Kidney (tissue), 14 donors: ENCODE results near the gene SKOR1. TPM values are rescaled to one million over a fixed set of nuclear protein-coding genes. Genes with fewer than 3 reads are reported as not detected.

Experiments
- DNase-seq, 5 donors: peaks; one replicate each; pipeline ENCODE4 v3.0.0-alpha.2; 2013 to 2020
- FAIRE-seq: peaks from 2 replicates; lab custom pipeline; 2012; peaks lifted over from hg19 to GRCh38; lab: Jason Lieb, UNC
- H3K27ac ChIP-seq, 2 donors: one replicate each; pipeline ENCODE4 v1.7.0; 2013; ENCODE audit warnings: low read depth in 2 of 2, low read length in 2 of 2, inconsistent platforms in 1 of 2
- H3K27me3 ChIP-seq: one replicate; pipeline ENCODE4 v1.7.1; 2013; ENCODE audit warnings: low read length, inconsistent platforms; ENCODE audit not compliant: control insufficient read depth, insufficient read depth
- H3K36me3 ChIP-seq, 3 donors: one replicate each; pipeline versions ENCODE4 v1.7.0 to v1.7.1; 2013; ENCODE audit warnings: low read length in 3 of 3, control low read depth in 1 of 3, inconsistent platforms in 1 of 3; ENCODE audit not compliant: insufficient read depth in 3 of 3, control insufficient read depth in 2 of 3
- H3K4me1 ChIP-seq, 3 donors: one replicate each; pipeline versions ENCODE4 v1.7.0 to v1.7.1; 2013; ENCODE audit warnings: low read length in 3 of 3, inconsistent platforms in 1 of 3, low read depth in 1 of 3; ENCODE audit not compliant: control insufficient read depth in 2 of 3, insufficient read depth in 2 of 3
- H3K4me3 ChIP-seq, 3 donors: one replicate each; pipeline versions ENCODE4 v1.7.0 to v1.8.1; 2013; ENCODE audit warnings: low read length in 3 of 3, control low read depth in 1 of 3, inconsistent platforms in 1 of 3
- H3K9ac ChIP-seq, 3 donors: one replicate each; pipeline versions ENCODE4 v1.7.0 to v1.7.1; 2013; ENCODE audit warnings: low read length in 3 of 3, control low read depth in 1 of 3, inconsistent platforms in 1 of 3
- H3K9me3 ChIP-seq, 3 donors: one replicate each; pipeline versions ENCODE4 v1.7.0 to v1.7.1; 2013; ENCODE audit warnings: low read length in 3 of 3, control low read depth in 1 of 3, inconsistent platforms in 1 of 3; ENCODE audit not compliant: control insufficient read depth in 2 of 3, insufficient read depth in 1 of 3
- intact Hi-C: fragments of 100-400 bp; cut with DNase I; formaldehyde crosslinking; loops from one replicate; pipeline ENCODE4 v1.11.1; 2022
- polyA plus RNA-seq: library from polyadenylated mRNA; stranded (reverse); fragments of 350-450 nt; fragmentation: Illumina TruSeq; extraction: RNeasy Lipid Tissue Mini Kit (QIAGEN cat#74804); gene quantifications from one replicate; pipeline ENCODE4 v1.2.3, GENCODE V29; 2014; ENCODE audit warnings: low read depth, low replicate concordance; ENCODE audit not compliant: insufficient read depth
- total RNA-seq: library from RNA; stranded (reverse); fragmentation: NEBNext Ultra II Directional; extraction: Animal tissue kit (Norgen Biotek cat#: 25700); gene quantifications from one replicate; pipeline ENCODE4 v1.2.1, GENCODE V29; 2021
- TF ChIP-seq, protein P1 (sequence below): IDR thresholded peaks from 3 replicates; pipeline ENCODE4 v1.5.1; 2012; ENCODE audit warnings: mild to moderate bottlenecking, moderate library complexity, borderline replicate concordance; ENCODE audit not compliant: insufficient read depth; ENCODE audit errors: extremely low read depth
- donor health status: control.
- donor health status: control.
- donor health status: control.
- donor health status: control.
- donor health status: control.
- donor health status: DM: yes; HTN: yes; CAD: no.
- donor health status: Normal renal cell carcinoma (clear cell type).

The SKOR1 gene
- total and polyA plus RNA-seq, 2 donors from 2014 or later, result 0.22 to 0.57 TPM

DNA sequence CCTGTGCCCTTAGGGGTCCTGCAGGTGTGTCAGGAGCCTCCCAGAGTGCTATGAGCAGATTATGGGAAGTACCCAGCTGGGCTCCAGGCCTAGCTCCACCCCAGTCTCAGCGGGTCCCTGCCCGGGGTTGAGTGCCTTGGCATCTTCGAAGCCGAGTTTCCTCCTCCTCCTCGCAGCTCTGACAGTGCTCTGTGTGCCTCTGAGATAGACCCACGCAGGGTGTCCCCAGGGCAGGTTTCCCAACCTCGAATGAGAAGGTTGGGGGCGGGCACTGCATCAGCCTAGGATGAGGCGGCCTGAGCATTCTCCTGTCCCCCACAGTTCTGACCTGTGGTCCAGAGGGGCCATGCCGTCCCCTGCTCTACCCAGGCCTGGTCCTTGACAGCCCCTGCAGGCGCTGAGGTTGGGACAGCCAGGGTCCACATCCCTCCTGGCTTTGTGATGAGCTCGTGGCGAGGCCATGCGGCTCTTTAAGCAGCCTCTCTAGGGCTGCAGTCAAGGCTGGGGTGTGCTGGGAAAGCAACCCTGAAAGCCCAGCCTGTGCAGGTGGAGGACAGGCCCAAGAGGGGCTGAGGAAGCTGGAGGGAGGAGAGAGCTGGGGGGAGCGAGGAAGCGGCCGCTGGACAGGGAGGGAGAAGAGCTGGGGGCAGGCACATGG is 20.2 kb upstream of the SKOR1 start:
- Histone ChIP-seq H3K36me3 (peaks cover 0 to 6% (median 0%) of the 10 kb centered on the region in 3 donors), H3K27ac (no peak overlapping the region), H3K4me1 (peaks cover 0 to 6% (median 0%) of the 10 kb centered on the region in 3 donors), H3K27me3 (no peaks in the 10 kb centered on the region), H3K4me3 (no peak overlapping the region), H3K9me3 (no peaks in the 10 kb centered on the region), H3K9ac (no peak overlapping the region)
- intact Hi-C loops, result no loop called here
- FAIRE-seq (no peak), DNase-seq (peak in 1 of 5 donors; percentile 63)
- TF ChIP-seq, protein P1, sequence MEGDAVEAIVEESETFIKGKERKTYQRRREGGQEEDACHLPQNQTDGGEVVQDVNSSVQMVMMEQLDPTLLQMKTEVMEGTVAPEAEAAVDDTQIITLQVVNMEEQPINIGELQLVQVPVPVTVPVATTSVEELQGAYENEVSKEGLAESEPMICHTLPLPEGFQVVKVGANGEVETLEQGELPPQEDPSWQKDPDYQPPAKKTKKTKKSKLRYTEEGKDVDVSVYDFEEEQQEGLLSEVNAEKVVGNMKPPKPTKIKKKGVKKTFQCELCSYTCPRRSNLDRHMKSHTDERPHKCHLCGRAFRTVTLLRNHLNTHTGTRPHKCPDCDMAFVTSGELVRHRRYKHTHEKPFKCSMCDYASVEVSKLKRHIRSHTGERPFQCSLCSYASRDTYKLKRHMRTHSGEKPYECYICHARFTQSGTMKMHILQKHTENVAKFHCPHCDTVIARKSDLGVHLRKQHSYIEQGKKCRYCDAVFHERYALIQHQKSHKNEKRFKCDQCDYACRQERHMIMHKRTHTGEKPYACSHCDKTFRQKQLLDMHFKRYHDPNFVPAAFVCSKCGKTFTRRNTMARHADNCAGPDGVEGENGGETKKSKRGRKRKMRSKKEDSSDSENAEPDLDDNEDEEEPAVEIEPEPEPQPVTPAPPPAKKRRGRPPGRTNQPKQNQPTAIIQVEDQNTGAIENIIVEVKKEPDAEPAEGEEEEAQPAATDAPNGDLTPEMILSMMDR, result no peak

DNA sequence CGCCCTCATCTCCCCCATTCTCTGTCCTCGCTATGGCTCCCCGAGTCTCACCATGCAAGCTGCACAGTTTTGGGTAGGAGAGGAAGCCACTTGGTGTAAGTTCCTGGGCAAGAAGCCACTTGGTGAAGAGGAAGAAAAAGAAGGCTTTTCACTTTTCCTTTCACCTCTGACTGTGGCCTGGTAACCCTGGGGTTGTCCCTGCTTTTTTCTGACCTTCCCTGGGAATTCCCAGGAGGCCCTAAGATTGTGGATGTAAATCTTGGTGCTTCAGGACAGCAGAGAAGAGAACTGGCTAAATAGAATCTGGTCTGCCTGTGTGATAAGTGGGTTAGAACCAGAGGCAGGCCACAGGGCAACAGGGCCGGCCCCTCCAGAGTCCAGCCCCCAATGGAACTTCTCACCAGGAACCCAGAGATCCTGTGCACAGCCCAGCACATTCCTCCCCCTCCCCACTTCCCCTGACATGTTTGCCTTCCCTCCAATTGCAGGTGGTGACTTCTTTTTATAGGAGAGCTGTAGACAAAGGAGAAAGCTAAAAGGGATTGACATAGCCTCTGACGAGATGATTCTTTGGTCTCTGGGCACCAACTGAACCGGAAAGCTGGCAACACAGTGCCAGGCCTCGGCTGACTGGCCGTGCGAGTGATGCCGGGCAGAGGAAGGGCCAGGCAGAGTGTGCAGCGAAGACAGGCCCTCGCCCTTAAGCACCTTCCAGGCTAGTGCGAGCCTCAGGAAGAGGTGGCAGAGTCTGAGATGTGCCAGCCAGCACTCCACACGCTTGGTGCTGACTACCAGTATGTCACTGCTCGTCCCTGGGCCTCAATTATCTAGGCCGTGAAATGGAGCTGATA is 19.4 kb upstream of the SKOR1 start:
- intact Hi-C loops, result no loop called here
- H3K27me3 ChIP-seq, result no peaks in the 10 kb centered on the region
- DNase-seq (peak in 1 of 5 donors; percentile 51), FAIRE-seq (no peak)
- TF ChIP-seq, protein P1, result no peak
- no peak overlapping the region for H3K27ac ChIP-seq
- no peaks in the 10 kb centered on the region for H3K9me3 ChIP-seq
- peaks cover 0 to 6% (median 0%) of the 10 kb centered on the region in 3 donors for H3K4me1 ChIP-seq
- no peak overlapping the region for H3K9ac ChIP-seq
- H3K36me3 ChIP-seq, result peaks cover 0 to 6% (median 0%) of the 10 kb centered on the region in 3 donors
- H3K4me3 ChIP-seq, result no peak overlapping the region

DNA sequence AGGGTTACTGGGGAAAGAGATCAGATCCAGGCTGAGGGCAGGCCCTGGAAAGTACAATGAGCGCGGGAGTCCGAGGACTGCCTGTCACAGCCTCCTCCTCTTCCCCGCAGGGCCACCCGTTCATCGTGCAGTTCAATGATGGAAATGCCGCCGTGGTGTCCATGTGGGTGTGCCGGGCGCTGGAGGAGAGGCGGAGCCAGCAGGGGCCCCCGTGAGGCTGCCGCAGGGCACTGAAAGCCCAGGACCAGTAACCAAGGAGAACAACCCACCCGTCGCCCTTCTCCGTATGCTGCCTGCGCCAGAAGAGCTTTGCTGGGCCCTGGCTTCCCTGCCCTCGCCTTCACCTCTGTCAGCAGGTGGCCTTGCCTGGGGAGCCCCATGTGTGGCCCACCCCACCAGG is 18.8 kb upstream of the SKOR1 start:
- peaks cover 0 to 6% (median 0%) of the 10 kb centered on the region in 3 donors for H3K36me3 ChIP-seq
- intact Hi-C loops, result no loop called here
- peaks cover 0 to 6% (median 0%) of the 10 kb centered on the region in 3 donors for H3K4me1 ChIP-seq
- TF ChIP-seq, protein P1, result no peak
- no peak overlapping the region for H3K27ac ChIP-seq
- H3K9me3 ChIP-seq, result no peaks in the 10 kb centered on the region
- DNase-seq, result peak in 2 of 5 donors; percentile 26 to 58
- no peak overlapping the region for H3K9ac ChIP-seq
- FAIRE-seq, result no peak
- no peak overlapping the region for H3K4me3 ChIP-seq
- H3K27me3 ChIP-seq, result no peaks in the 10 kb centered on the region
